Measurements from ENCODE around the gene TP53. TPM values are rescaled to one million over a fixed set of nuclear protein-coding genes. Genes with fewer than 3 reads are reported as not detected.

TP53 gene
- total and polyA plus RNA-seq, 5 donors from 2014 or later, result 29.4 to 61.3 (median 34.7) TPM

- H3K4me3 ChIP-seq (ENCODE audit: low read depth, low read length), result no peak overlapping the region
- H3K27ac ChIP-seq (ENCODE audit: insufficient read depth, low read length, poor library complexity, severe bottlenecking), result no peak overlapping the region
- no peaks in the 10 kb centered on the region for H3K4me1 ChIP-seq (ENCODE audit: control insufficient read depth, insufficient read depth, low read length, poor library complexity, severe bottlenecking)
- H3K27me3 ChIP-seq (ENCODE audit: control insufficient read depth, insufficient read depth, low read length), result peaks cover 17% of the 10 kb centered on the region
- Mint-ChIP-seq H3K27me3 (peaks cover 61% of the 10 kb centered on the region), H3K36me3 (peaks cover 5% of the 10 kb centered on the region), H3K4me1 (peaks cover 0 to 24% (median 8%) of the 10 kb centered on the region in 4 donors), H3K27ac (peak overlapping the region in 2 of 3 donors; percentile 11 to 13), H3K9me3 (peaks cover 0 to 5% (median 0%) of the 10 kb centered on the region in 7 donors), H3K4me3 (no peak overlapping the region)
- no peaks in the 10 kb centered on the region for H3K36me3 ChIP-seq (ENCODE audit: control insufficient read depth, insufficient read depth, low read length)
- DNase-seq, result no peak
- H3K9me3 ChIP-seq (ENCODE audit: control insufficient read depth in 2 of 2, low read length in 2 of 2), result no peaks in the 10 kb centered on the region
- ATAC-seq (ENCODE audit: low read depth in 2 of 2), result no peak
Observed at GRCh38 chr17:7711051-7711755, 23.9 kb upstream of the TP53 start.

GRCh38 chr17:7710301-7710700 is 23.0 kb upstream of the TP53 start:
- H3K4me3 Mint-ChIP-seq, result no peak overlapping the region
- Histone ChIP-seq H3K9me3 (ENCODE audit: control insufficient read depth in 2 of 2, low read length in 2 of 2) (no peaks in the 10 kb centered on the region), H3K27me3 (ENCODE audit: control insufficient read depth, insufficient read depth, low read length) (peaks cover 12% of the 10 kb centered on the region), H3K4me1 (ENCODE audit: control insufficient read depth, insufficient read depth, low read length, poor library complexity, severe bottlenecking) (peaks cover 2% of the 10 kb centered on the region), H3K27ac (ENCODE audit: insufficient read depth, low read length, poor library complexity, severe bottlenecking) (no peak overlapping the region), H3K4me3 (ENCODE audit: low read depth, low read length) (no peak overlapping the region), H3K36me3 (ENCODE audit: control insufficient read depth, insufficient read depth, low read length) (no peaks in the 10 kb centered on the region)
- H3K27ac Mint-ChIP-seq, result no peak overlapping the region
- no peak for ATAC-seq (ENCODE audit: low read depth in 2 of 2)
- peaks cover 5% of the 10 kb centered on the region for H3K36me3 Mint-ChIP-seq
- H3K27me3 Mint-ChIP-seq, result peaks cover 61% of the 10 kb centered on the region
- peaks cover 0 to 29% (median 8%) of the 10 kb centered on the region in 4 donors for H3K4me1 Mint-ChIP-seq
- DNase-seq, result no peak
- peaks cover 0 to 5% (median 0%) of the 10 kb centered on the region in 7 donors for H3K9me3 Mint-ChIP-seq

GRCh38 chr17:7709031-7709430 is 21.7 kb upstream of the TP53 start:
- H3K27ac Mint-ChIP-seq, result no peak overlapping the region
- peaks cover 0 to 37% (median 11%) of the 10 kb centered on the region in 4 donors for H3K4me1 Mint-ChIP-seq

GRCh38 chr17:7707858-7708750 is 20.8 kb upstream of the TP53 start:
- Mint-ChIP-seq H3K36me3 (peaks cover 5% of the 10 kb centered on the region), H3K27ac (no peak overlapping the region), H3K27me3 (peaks cover 57% of the 10 kb centered on the region), H3K4me3 (no peak overlapping the region), H3K9me3 (peaks cover 0 to 5% (median 0%) of the 10 kb centered on the region in 7 donors), H3K4me1 (peaks cover 0 to 39% (median 9%) of the 10 kb centered on the region in 4 donors)
- DNase-seq, result no peak
- Histone ChIP-seq H3K9me3 (ENCODE audit: control insufficient read depth in 2 of 2, low read length in 2 of 2) (no peaks in the 10 kb centered on the region), H3K4me3 (ENCODE audit: low read depth, low read length) (no peak overlapping the region), H3K27me3 (ENCODE audit: control insufficient read depth, insufficient read depth, low read length) (peaks cover 4% of the 10 kb centered on the region), H3K27ac (ENCODE audit: insufficient read depth, low read length, poor library complexity, severe bottlenecking) (no peak overlapping the region), H3K4me1 (ENCODE audit: control insufficient read depth, insufficient read depth, low read length, poor library complexity, severe bottlenecking) (peaks cover 14% of the 10 kb centered on the region), H3K36me3 (ENCODE audit: control insufficient read depth, insufficient read depth, low read length) (no peaks in the 10 kb centered on the region)
- ATAC-seq (ENCODE audit: low read depth in 2 of 2), result no peak

More at GRCh38 chr17:7709031-7709430, 21.7 kb upstream of the TP53 start:
- Mint-ChIP-seq H3K9me3 (peaks cover 0 to 5% (median 0%) of the 10 kb centered on the region in 7 donors), H3K4me3 (no peak overlapping the region), H3K36me3 (peaks cover 5% of the 10 kb centered on the region), H3K27me3 (peaks cover 59% of the 10 kb centered on the region)
- H3K27ac ChIP-seq (ENCODE audit: insufficient read depth, low read length, poor library complexity, severe bottlenecking), result no peak overlapping the region
- no peak overlapping the region for H3K4me3 ChIP-seq (ENCODE audit: low read depth, low read length)
- no peaks in the 10 kb centered on the region for H3K36me3 ChIP-seq (ENCODE audit: control insufficient read depth, insufficient read depth, low read length)
- no peaks in the 10 kb centered on the region for H3K9me3 ChIP-seq (ENCODE audit: control insufficient read depth in 2 of 2, low read length in 2 of 2)
- peaks cover 14% of the 10 kb centered on the region for H3K4me1 ChIP-seq (ENCODE audit: control insufficient read depth, insufficient read depth, low read length, poor library complexity, severe bottlenecking)
- DNase-seq, result no peak
- no peak for ATAC-seq (ENCODE audit: low read depth in 2 of 2)
- H3K27me3 ChIP-seq (ENCODE audit: control insufficient read depth, insufficient read depth, low read length), result peaks cover 8% of the 10 kb centered on the region

DNA sequence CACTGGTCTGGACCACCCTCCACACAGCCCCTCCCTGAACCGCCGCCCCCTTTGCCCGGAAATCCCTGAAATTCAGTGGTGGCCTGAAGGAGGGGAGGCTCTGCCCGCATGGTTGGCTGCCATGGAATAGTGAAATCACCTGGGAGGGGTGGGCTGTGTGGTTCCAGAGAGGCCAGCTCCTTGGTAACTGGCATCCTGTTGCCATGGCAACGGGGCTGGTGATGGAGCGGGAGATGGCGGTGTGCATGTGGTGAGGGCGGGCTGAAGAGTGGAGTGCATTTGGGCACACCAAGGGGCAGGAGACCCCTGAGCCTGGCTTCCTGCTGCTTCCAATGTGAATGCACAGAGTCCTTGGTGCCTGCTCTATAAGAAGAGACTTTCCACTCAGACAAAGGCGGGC is 20.2 kb upstream of the TP53 start:
- Histone ChIP-seq H3K4me3 (ENCODE audit: low read depth, low read length) (no peak overlapping the region), H3K36me3 (ENCODE audit: control insufficient read depth, insufficient read depth, low read length) (no peaks in the 10 kb centered on the region), H3K9me3 (ENCODE audit: control insufficient read depth in 2 of 2, low read length in 2 of 2) (no peaks in the 10 kb centered on the region), H3K27ac (ENCODE audit: insufficient read depth, low read length, poor library complexity, severe bottlenecking) (no peak overlapping the region), H3K4me1 (ENCODE audit: control insufficient read depth, insufficient read depth, low read length, poor library complexity, severe bottlenecking) (peaks cover 14% of the 10 kb centered on the region), H3K27me3 (ENCODE audit: control insufficient read depth, insufficient read depth, low read length) (peaks cover 4% of the 10 kb centered on the region)
- H3K36me3 Mint-ChIP-seq, result peaks cover 5% of the 10 kb centered on the region
- no peak for DNase-seq
- no peak for ATAC-seq (ENCODE audit: low read depth in 2 of 2)
- H3K27me3 Mint-ChIP-seq, result peaks cover 52% of the 10 kb centered on the region
- peaks cover 0 to 39% (median 9%) of the 10 kb centered on the region in 4 donors for H3K4me1 Mint-ChIP-seq
- no peak overlapping the region for H3K4me3 Mint-ChIP-seq
- no peak overlapping the region for H3K27ac Mint-ChIP-seq
- peaks cover 0 to 5% (median 0%) of the 10 kb centered on the region in 7 donors for H3K9me3 Mint-ChIP-seq

- H3K9me3 ChIP-seq (ENCODE audit: control insufficient read depth in 2 of 2, low read length in 2 of 2), result no peaks in the 10 kb centered on the region
- Mint-ChIP-seq H3K36me3 (peaks cover 9% of the 10 kb centered on the region), H3K4me1 (peaks cover 0 to 39% (median 9%) of the 10 kb centered on the region in 4 donors), H3K27me3 (peaks cover 48% of the 10 kb centered on the region), H3K27ac (no peak overlapping the region), H3K9me3 (peaks cover 0 to 5% (median 0%) of the 10 kb centered on the region in 7 donors), H3K4me3 (no peak overlapping the region)
- DNase-seq (no peak), ATAC-seq (ENCODE audit: low read depth in 2 of 2) (no peak)
- peaks cover 14% of the 10 kb centered on the region for H3K4me1 ChIP-seq (ENCODE audit: control insufficient read depth, insufficient read depth, low read length, poor library complexity, severe bottlenecking)
- no peak overlapping the region for H3K27ac ChIP-seq (ENCODE audit: insufficient read depth, low read length, poor library complexity, severe bottlenecking)
- no peak overlapping the region for H3K4me3 ChIP-seq (ENCODE audit: low read depth, low read length)
- H3K27me3 ChIP-seq (ENCODE audit: control insufficient read depth, insufficient read depth, low read length), result peaks cover 4% of the 10 kb centered on the region
- H3K36me3 ChIP-seq (ENCODE audit: control insufficient read depth, insufficient read depth, low read length), result peaks cover 4% of the 10 kb centered on the region
Observed at GRCh38 chr17:7706631-7707354, 19.5 kb upstream of the TP53 start.
